GM12892 (cell line): ENCODE measurements around the gene FADS6. TPM values are rescaled to one million over a fixed set of nuclear protein-coding genes. Genes with fewer than 3 reads are reported as not detected.

Source experiments
- DNase-seq: peaks from one replicate; pipeline ENCODE4 v3.0.0; 2011; ENCODE audit not compliant: insufficient read length
- FAIRE-seq: peaks from 2 replicates; lab custom pipeline; 2011; peaks lifted over from hg19 to GRCh38; lab: Jason Lieb, UNC
- POLR2A ChIP-seq: IDR thresholded peaks from 2 replicates; pipeline ENCODE4 v1.6.1; 2011; ENCODE audit warnings: low read depth, low read length, control low read depth
- POLR2AphosphoS5 ChIP-seq: IDR thresholded peaks from 2 replicates; pipeline ENCODE4 v1.6.1; 2011; ENCODE audit warnings: low read depth, low read length, control low read depth
- TAF1 ChIP-seq: IDR thresholded peaks from 2 replicates; pipeline ENCODE4 v1.6.1; 2011; ENCODE audit warnings: low read depth, mild to moderate bottlenecking, control low read depth, low read length, borderline replicate concordance
- polyA plus RNA-seq: library from polyadenylated mRNA; unstranded; fragments of >200 nt; gene quantifications from one replicate; pipeline ENCODE4 v1.2.1, GENCODE V29; 2012; ENCODE audit warnings: missing spikeins, inconsistent platforms; ENCODE audit not compliant: missing spikeins

Gene FADS6
- polyA plus RNA-seq, result not detected

GRCh38 chr17:74892974-74893911 is at the start of gene FADS6:
Gene FADS6 (minus strand): TSS chr17:74893633. CDS start chr17:74893595, 38 bp downstream.
- DNase-seq (no peak), FAIRE-seq (no peak)
- no peak for TF ChIP-seq TAF1

GRCh38 chr17:74941128-74941725 is 47.8 kb upstream of the FADS6 start:
- DNase-seq (no peak), FAIRE-seq (no peak)
- no peak for TF ChIP-seq POLR2AphosphoS5
- TF ChIP-seq POLR2A, result no peak
- TF ChIP-seq TAF1, result no peak

GRCh38 chr17:74939534-74939933 is 46.1 kb upstream of the FADS6 start:
- no peak for FAIRE-seq
- TF ChIP-seq POLR2A (no peak), POLR2AphosphoS5 (no peak), TAF1 (no peak)
- no peak for DNase-seq

GRCh38 chr17:74938194-74938950 is 44.9 kb upstream of the FADS6 start:
- no peak for DNase-seq
- no peak for FAIRE-seq

DNA sequence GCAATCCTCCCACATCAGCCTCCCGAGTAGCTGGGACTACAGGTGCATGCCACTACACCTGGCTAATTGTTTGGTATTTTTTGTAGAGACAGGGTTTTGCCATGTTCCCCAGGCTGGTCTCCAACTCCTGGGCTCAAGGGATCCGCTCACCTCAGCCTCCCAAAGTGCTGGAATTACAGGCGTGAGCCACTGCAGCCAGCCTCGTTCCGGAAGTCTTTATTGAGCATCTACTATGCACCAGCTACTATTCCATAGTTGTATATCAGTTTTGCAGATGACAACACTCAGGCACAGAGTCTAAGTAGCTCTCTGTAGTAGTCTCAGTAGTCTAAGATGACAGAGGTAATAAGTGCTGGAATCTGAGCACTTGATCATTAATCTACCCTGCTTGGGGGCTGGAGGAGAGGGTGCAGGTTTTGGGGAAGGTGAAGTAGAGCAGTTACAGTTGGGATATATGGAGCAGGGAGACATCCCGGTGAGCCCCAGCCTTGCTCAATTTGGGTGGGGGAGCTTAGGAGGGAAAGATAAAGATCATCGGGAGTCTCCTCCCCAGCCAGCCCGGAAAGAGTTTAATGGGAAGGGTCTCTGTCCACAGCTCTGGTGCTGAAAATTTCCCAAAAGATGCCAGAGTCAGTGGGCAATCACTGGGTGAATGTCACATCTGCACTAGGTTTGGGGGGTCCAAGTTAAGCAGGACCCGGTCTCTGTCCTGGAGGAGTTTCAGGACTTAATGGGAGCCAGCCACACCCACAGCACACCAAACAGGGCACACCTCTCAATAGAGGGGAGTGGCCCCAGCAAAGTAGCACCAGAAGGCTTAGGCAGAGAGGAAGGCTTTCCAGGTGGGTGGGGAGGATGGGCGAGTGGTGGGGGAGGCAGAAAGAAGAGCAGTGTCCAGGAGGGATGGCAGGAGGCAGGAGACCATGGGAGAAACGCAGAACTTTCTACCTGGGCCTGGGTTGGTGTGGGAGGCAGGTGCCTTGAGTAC is 43.9 kb upstream of the FADS6 start:
- TF ChIP-seq TAF1 (no peak), POLR2AphosphoS5 (no peak), POLR2A (no peak)
- no peak for DNase-seq
- FAIRE-seq, result no peak

More at GRCh38 chr17:74938194-74938950, 44.9 kb upstream of the FADS6 start:
- no peak for TF ChIP-seq POLR2A
- no peak for TF ChIP-seq POLR2AphosphoS5
- TF ChIP-seq TAF1, result no peak

- FAIRE-seq (no peak), DNase-seq (no peak)
- TF ChIP-seq TAF1, result no peak
- no peak for TF ChIP-seq POLR2A
- no peak for TF ChIP-seq POLR2AphosphoS5
These were observed 43.0 kb upstream of the FADS6 start for GRCh38 chr17:74936470-74936799.

DNA sequence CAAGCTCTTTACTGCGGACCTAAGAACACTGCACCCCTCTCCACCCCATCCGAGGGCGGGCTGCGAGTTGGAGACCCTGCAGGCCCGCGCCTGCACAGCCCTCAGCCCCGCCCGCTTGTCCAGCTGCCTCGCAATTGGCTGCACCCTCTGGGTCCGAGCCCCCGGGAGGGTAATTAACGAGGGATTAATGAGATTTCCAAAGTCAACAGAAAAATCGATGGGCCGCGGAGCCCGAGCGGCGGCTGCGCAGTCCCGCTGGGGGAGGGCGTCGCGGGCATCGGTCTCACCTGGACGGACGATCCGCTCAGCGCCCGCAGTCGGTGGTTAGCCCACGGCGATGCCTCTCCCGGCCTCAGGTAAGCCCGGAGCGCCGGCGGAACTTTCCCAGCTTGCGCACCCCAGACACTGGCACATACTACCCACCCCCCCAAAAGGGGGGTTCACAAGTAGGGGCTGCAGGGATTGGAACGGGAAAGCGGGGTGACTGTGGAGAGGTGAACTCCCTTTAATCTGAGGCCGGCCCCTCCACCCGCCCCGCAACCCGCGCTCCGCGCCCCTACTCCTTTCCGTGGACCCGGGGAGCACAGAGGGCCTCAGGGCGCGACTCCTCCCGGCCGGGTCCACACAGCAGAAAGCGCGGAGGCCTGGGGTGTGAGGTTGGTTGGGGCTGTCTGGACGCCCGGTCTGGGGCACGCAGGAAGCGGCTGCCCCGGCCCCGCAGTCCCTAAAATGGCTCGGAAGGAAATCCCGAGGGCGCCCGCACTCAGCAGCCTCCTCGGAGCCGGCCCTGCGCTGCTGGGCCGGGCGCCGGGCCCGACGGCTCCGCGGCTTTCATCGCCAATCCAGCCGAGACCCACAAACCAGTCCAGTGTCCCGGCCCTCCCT is 42.4 kb upstream of the FADS6 start, which contains the start of gene OTOP3:
TSS of gene OTOP3 (plus strand) at position 314 of the 885 bp plus-strand sequence. CDS start at position 338, 24 bp downstream.
- DNase-seq, result no peak
- FAIRE-seq, result no peak
- no peak for TF ChIP-seq POLR2AphosphoS5
- TF ChIP-seq POLR2A, result no peak

- TF ChIP-seq POLR2A, result no peak
- no peak for TF ChIP-seq TAF1
- no peak for TF ChIP-seq POLR2AphosphoS5
- FAIRE-seq (no peak), DNase-seq (no peak)
These were observed 41.6 kb upstream of the FADS6 start for GRCh38 chr17:74935048-74935447.

DNA sequence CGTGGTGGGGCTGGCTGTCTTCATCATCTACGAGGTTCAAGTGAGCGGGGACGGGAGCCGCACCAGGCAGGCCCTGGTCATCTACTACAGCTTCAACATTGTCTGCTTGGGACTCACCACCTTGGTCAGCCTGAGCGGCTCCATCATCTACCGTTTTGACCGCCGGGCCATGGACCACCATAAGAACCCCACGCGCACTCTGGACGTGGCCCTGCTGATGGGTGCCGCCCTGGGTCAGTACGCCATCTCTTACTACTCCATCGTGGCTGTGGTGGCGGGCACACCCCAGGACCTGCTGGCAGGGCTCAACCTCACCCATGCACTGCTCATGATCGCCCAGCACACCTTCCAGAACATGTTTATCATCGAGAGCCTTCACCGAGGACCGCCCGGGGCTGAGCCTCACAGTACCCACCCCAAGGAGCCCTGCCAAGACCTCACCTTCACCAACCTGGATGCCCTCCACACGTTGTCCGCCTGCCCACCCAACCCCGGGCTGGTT is 37.2 kb upstream of the FADS6 start:
- DNase-seq (no peak), FAIRE-seq (no peak)
- TF ChIP-seq TAF1 (no peak), POLR2A (no peak)

DNA sequence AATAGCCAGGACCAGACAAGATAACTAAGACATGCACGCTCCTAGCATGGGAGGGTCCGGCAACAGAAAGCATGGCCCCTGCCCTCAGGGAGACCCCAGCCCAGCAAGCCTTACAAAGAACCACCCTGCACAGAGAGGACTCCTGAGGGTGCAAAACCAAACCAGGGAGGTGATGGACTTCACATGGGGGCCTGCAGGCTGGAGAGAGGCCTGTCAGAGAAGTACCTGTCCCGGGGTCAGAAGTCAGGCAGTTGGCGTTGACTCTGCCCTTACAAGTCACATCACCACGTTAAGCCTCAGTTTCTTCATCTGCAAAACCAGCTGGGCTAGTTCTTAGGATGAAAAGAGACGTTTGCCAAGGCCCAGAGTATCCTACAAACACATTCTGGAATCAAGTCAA is 35.4 kb upstream of the FADS6 start:
- no peak for DNase-seq
- TF ChIP-seq POLR2A (no peak), POLR2AphosphoS5 (no peak), TAF1 (no peak)
- no peak for FAIRE-seq

DNA sequence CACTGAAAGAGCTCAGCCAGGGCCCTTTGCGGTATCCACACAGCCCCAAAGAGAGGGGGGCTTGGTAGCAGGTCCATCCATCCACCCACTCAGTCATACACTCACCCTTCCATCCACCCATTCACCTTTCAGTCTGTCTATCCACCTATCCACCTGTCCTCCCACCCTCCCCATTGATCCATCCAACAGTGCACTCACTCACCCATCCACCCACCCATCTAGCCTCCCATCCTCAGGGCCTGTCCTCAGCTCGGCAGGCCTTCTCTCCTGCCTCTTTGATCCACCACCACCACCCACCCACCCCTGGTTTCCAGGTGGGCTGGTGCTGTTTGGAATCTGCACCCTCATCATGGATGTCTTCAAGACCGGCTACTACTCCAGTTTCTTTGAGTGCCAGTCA is 31.8 kb upstream of the FADS6 start:
- DNase-seq (no peak), FAIRE-seq (no peak)
- TF ChIP-seq TAF1, result no peak
- no peak for TF ChIP-seq POLR2A
- TF ChIP-seq POLR2AphosphoS5, result no peak
